ENCODE data around the gene FCRL4. TPM values are rescaled to one million over a fixed set of nuclear protein-coding genes. Genes with fewer than 3 reads are reported as not detected.

The FCRL4 gene
- total RNA-seq = not detected in 2 replicates
- long read RNA-seq = 0 reads

- DNase-seq (ENCODE audit: low spot score, unreplicated experiment) = no peak
- no peaks in the 10 kb centered on the region for H3K36me3 Mint-ChIP-seq (ENCODE audit: insufficient read depth)
- TF ChIP-seq, protein P1, sequence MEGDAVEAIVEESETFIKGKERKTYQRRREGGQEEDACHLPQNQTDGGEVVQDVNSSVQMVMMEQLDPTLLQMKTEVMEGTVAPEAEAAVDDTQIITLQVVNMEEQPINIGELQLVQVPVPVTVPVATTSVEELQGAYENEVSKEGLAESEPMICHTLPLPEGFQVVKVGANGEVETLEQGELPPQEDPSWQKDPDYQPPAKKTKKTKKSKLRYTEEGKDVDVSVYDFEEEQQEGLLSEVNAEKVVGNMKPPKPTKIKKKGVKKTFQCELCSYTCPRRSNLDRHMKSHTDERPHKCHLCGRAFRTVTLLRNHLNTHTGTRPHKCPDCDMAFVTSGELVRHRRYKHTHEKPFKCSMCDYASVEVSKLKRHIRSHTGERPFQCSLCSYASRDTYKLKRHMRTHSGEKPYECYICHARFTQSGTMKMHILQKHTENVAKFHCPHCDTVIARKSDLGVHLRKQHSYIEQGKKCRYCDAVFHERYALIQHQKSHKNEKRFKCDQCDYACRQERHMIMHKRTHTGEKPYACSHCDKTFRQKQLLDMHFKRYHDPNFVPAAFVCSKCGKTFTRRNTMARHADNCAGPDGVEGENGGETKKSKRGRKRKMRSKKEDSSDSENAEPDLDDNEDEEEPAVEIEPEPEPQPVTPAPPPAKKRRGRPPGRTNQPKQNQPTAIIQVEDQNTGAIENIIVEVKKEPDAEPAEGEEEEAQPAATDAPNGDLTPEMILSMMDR (IDR thresholded peaks at IDR 0.05; ENCODE audit: unreplicated experiment) = no peak
- no peak within 1 kb of the TSS for H3K27ac Mint-ChIP-seq
- H3K27me3 Mint-ChIP-seq = peaks cover 9% of the 10 kb centered on the region
- H3K9me3 Mint-ChIP-seq (ENCODE audit: low read depth) = no peaks in the 10 kb centered on the region
- no peaks in the 10 kb centered on the region for H3K4me1 Mint-ChIP-seq (ENCODE audit: low read depth)
- no peak within 1 kb of the TSS for H3K4me3 Mint-ChIP-seq (ENCODE audit: low read depth)
These were observed at the start of gene FCRL4 for GRCh38 chr1:157597959-157598667. TSS of gene FCRL4 (minus strand) at chr1:157598085. CDS start at chr1:157597944, 141 bp downstream.

GRCh38 chr1:157646144-157646543 is 48.3 kb upstream of the FCRL4 start:
- TF ChIP-seq, protein P1 (IDR thresholded peaks at IDR 0.05; ENCODE audit: unreplicated experiment) = no peak
- H3K9me3 Mint-ChIP-seq (ENCODE audit: low read depth) = no peaks in the 10 kb centered on the region

GRCh38 chr1:157641177-157641576 is 43.3 kb upstream of the FCRL4 start:
- Mint-ChIP-seq H3K36me3 (ENCODE audit: insufficient read depth) (no peaks in the 10 kb centered on the region), H3K27me3 (peaks cover 19% of the 10 kb centered on the region), H3K4me3 (ENCODE audit: low read depth) (no peak overlapping the region), H3K9me3 (ENCODE audit: low read depth) (no peaks in the 10 kb centered on the region), H3K4me1 (ENCODE audit: low read depth) (no peaks in the 10 kb centered on the region), H3K27ac (no peak overlapping the region)
- TF ChIP-seq, protein P1 (IDR thresholded peaks at IDR 0.05; ENCODE audit: unreplicated experiment) = no peak
- DNase-seq (ENCODE audit: low spot score, unreplicated experiment) = no peak

More at GRCh38 chr1:157646144-157646543, 48.3 kb upstream of the FCRL4 start:
- H3K27me3 Mint-ChIP-seq = peaks cover 12% of the 10 kb centered on the region
- no peak overlapping the region for H3K4me3 Mint-ChIP-seq (ENCODE audit: low read depth)
- no peak overlapping the region for H3K27ac Mint-ChIP-seq
- H3K4me1 Mint-ChIP-seq (ENCODE audit: low read depth) = no peaks in the 10 kb centered on the region
- DNase-seq (ENCODE audit: low spot score, unreplicated experiment) = no peak
- H3K36me3 Mint-ChIP-seq (ENCODE audit: insufficient read depth) = no peaks in the 10 kb centered on the region

GRCh38 chr1:157639800-157640199 is 41.9 kb upstream of the FCRL4 start:
- Mint-ChIP-seq H3K9me3 (ENCODE audit: low read depth) (no peaks in the 10 kb centered on the region), H3K27me3 (peaks cover 14% of the 10 kb centered on the region), H3K36me3 (ENCODE audit: insufficient read depth) (no peaks in the 10 kb centered on the region), H3K27ac (no peak overlapping the region), H3K4me3 (ENCODE audit: low read depth) (no peak overlapping the region), H3K4me1 (ENCODE audit: low read depth) (no peaks in the 10 kb centered on the region)
- no peak for DNase-seq (ENCODE audit: low spot score, unreplicated experiment)
- TF ChIP-seq, protein P1 (IDR thresholded peaks at IDR 0.05; ENCODE audit: unreplicated experiment) = no peak

DNA sequence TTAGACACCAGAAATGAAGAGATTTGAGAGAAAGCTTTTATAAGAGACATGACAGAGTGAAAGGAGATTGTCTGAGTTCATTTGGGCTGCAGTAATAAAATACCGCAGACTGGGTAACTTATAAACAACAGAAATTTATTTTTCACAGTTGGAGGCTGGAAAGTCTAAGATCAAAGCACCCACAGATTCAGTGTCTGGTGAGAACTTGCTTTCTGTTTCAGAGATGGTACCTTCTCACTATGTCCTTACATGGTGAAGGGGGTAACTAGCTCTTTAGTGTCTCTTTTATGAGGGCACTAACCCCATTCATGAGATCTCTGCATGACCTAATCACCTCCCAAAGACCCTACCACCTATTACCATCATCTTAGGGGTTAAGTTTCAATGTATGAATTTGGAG is 30.9 kb upstream of the FCRL4 start:
- H3K27ac Mint-ChIP-seq = no peak overlapping the region
- no peaks in the 10 kb centered on the region for H3K36me3 Mint-ChIP-seq (ENCODE audit: insufficient read depth)
- H3K4me1 Mint-ChIP-seq (ENCODE audit: low read depth) = no peaks in the 10 kb centered on the region
- TF ChIP-seq, protein P1 (IDR thresholded peaks at IDR 0.05; ENCODE audit: unreplicated experiment) = no peak
- H3K9me3 Mint-ChIP-seq (ENCODE audit: low read depth) = no peaks in the 10 kb centered on the region
- H3K4me3 Mint-ChIP-seq (ENCODE audit: low read depth) = no peak overlapping the region
- H3K27me3 Mint-ChIP-seq = peaks cover 30% of the 10 kb centered on the region
- DNase-seq (ENCODE audit: low spot score, unreplicated experiment) = no peak
